Measurements from ENCODE around the gene BMX.
A peak's percentile ranks its signal among the peaks of the same experiment; 100 is the strongest.

The BMX gene

GRCh38 chrX:15515931-15516330 is 15.3 kb downstream of the BMX start:
- TF ChIP-seq ISL1 (CRISPR knock-in tag; IDR thresholded peaks at IDR 0.05) (peak; percentile 42), BACH2 (CRISPR knock-in tag; IDR thresholded peaks at IDR 0.05; ENCODE audit: borderline replicate concordance) (no peak)
- ATAC-seq, result no peak

GRCh38 chrX:15522464-15522863 is 21.9 kb downstream of the BMX start:
- ATAC-seq, result no peak
- no peak for TF ChIP-seq ZNF70 (CRISPR knock-in tag; IDR thresholded peaks at IDR 0.05)
- TF ChIP-seq CREB5 (CRISPR knock-in tag; IDR thresholded peaks at IDR 0.05; ENCODE audit: low read depth), result no peak
- TF ChIP-seq ARNTL (CRISPR knock-in tag; IDR thresholded peaks at IDR 0.05; ENCODE audit: borderline replicate concordance, low read depth), result no peak
- TF ChIP-seq PPARA (CRISPR knock-in tag; IDR thresholded peaks at IDR 0.05; ENCODE audit: borderline replicate concordance), result no peak
- no peak for TF ChIP-seq ZFP3 (CRISPR knock-in tag; IDR thresholded peaks at IDR 0.05)
- TF ChIP-seq TCF4 (CRISPR knock-in tag; IDR thresholded peaks at IDR 0.05; ENCODE audit: borderline replicate concordance), result no peak
- TF ChIP-seq OSR1 (CRISPR knock-in tag; IDR thresholded peaks at IDR 0.05), result no peak
- no peak for TF ChIP-seq TOX (CRISPR knock-in tag; IDR thresholded peaks at IDR 0.05; ENCODE audit: borderline replicate concordance)
- no peak for TF ChIP-seq PATZ1 (CRISPR knock-in tag; IDR thresholded peaks at IDR 0.05; ENCODE audit: borderline replicate concordance)
- TF ChIP-seq ZFP30 (CRISPR knock-in tag; IDR thresholded peaks at IDR 0.05), result no peak
- TF ChIP-seq POU6F1 (CRISPR knock-in tag; IDR thresholded peaks at IDR 0.05; ENCODE audit: borderline replicate concordance, low read depth), result no peak
- TF ChIP-seq RARB (CRISPR knock-in tag; IDR thresholded peaks at IDR 0.05), result no peak
- TF ChIP-seq ESRRG (CRISPR knock-in tag; IDR thresholded peaks at IDR 0.05), result no peak
- TF ChIP-seq ZNF565 (CRISPR knock-in tag; conservative IDR thresholded peaks at IDR 0.05; ENCODE audit: low read depth), result no peak
- TF ChIP-seq ZC3H10 (CRISPR knock-in tag; IDR thresholded peaks at IDR 0.05), result no peak
- TF ChIP-seq GLIS3 (CRISPR knock-in tag; IDR thresholded peaks at IDR 0.05), result no peak
- TF ChIP-seq CSDC2 (CRISPR knock-in tag; IDR thresholded peaks at IDR 0.05), result no peak
- TF ChIP-seq CSRNP3 (CRISPR knock-in tag; IDR thresholded peaks at IDR 0.05), result no peak

- ATAC-seq, result no peak
- TF ChIP-seq SNAI2 (CRISPR knock-in tag; IDR thresholded peaks at IDR 0.05) (no peak), POU6F1 (CRISPR knock-in tag; IDR thresholded peaks at IDR 0.05; ENCODE audit: borderline replicate concordance, low read depth) (no peak), PPARA (CRISPR knock-in tag; IDR thresholded peaks at IDR 0.05; ENCODE audit: borderline replicate concordance) (no peak), RARB (CRISPR knock-in tag; IDR thresholded peaks at IDR 0.05) (no peak), CSDC2 (CRISPR knock-in tag; IDR thresholded peaks at IDR 0.05) (no peak), GLIS3 (CRISPR knock-in tag; IDR thresholded peaks at IDR 0.05) (no peak), TCF4 (CRISPR knock-in tag; IDR thresholded peaks at IDR 0.05; ENCODE audit: borderline replicate concordance) (no peak), PATZ1 (CRISPR knock-in tag; IDR thresholded peaks at IDR 0.05; ENCODE audit: borderline replicate concordance) (no peak), CSRNP3 (CRISPR knock-in tag; IDR thresholded peaks at IDR 0.05) (no peak), TSHZ2 (CRISPR knock-in tag; IDR thresholded peaks at IDR 0.05) (no peak), TOX (CRISPR knock-in tag; IDR thresholded peaks at IDR 0.05; ENCODE audit: borderline replicate concordance) (no peak)
Measured at GRCh38 chrX:15523088-15523487, 22.5 kb downstream of the BMX start.

All from SK-N-SH treated with all-trans-retinoic acid at 6 μM for 48 hours (cell line).